ENCODE measurements around the gene ZNF292. TPM values are rescaled to one million over a fixed set of nuclear protein-coding genes. Genes with fewer than 3 reads are reported as not detected.
A peak's percentile ranks its signal among the peaks of the same experiment; 100 is the strongest.
"Not testable (repeated sequence)": the region's sequence is repeated elsewhere in the genome, so short reads cannot be mapped to it uniquely, and the experiment has no call there.

ZNF292 gene
- total RNA-seq, 2 donors from 2014 or later: 88.3 to 103 TPM

DNA sequence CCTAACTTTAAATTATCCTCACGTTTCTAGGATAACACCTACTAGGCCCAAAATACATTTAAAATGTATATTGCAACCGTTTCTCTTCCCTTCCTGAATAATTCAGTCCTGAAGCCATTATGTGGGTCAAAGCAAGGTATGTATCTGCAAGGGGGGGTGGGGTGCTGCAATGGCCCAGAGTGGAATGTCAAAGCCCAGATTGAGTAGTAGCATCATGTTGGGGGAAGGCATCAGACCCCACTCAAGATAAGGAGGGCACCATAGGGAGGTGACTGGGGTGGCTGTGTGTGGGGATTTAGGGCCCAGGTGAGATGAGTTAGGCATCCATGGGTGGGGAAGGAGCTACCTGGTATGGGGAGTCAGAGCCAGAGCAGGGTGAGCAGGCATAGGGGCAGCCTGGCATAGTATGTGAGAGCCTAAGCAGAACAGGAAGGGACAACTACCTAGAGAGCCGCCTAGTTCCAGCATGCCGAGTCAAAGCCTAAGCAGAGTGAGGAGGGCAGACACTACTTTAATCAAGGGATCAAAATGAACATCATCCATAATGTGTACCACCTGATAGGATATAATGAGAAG lies 48.2 kb downstream of the ZNF292 start:
- no peak overlapping the region for H3K4me3 Mint-ChIP-seq
- DNase-seq (no peak), ATAC-seq (peak; percentile 21)
- peak overlapping the region; percentile 67 for H3K27ac Mint-ChIP-seq
- no peaks in the 10 kb centered on the region for H3K9me3 ChIP-seq (ENCODE audit: control insufficient read depth, low read length, poor library complexity, severe bottlenecking)
- peaks cover 57% of the 10 kb centered on the region for H3K4me1 Mint-ChIP-seq
- H3K27me3 Mint-ChIP-seq: no peaks in the 10 kb centered on the region
- peaks cover 2% of the 10 kb centered on the region for H3K36me3 Mint-ChIP-seq (ENCODE audit: low read depth)

- ATAC-seq (no peak), DNase-seq (no peak)
- H3K27ac Mint-ChIP-seq: no peak overlapping the region
- no peak overlapping the region for H3K4me3 Mint-ChIP-seq
- no peaks in the 10 kb centered on the region for H3K9me3 ChIP-seq (ENCODE audit: control insufficient read depth, low read length, poor library complexity, severe bottlenecking)
- peaks cover 2% of the 10 kb centered on the region for H3K36me3 Mint-ChIP-seq (ENCODE audit: low read depth)
- no peaks in the 10 kb centered on the region for H3K27me3 Mint-ChIP-seq
- peaks cover 56% of the 10 kb centered on the region for H3K4me1 Mint-ChIP-seq
Measured at GRCh38 chr6:87209812-87210211, 54.4 kb downstream of the ZNF292 start.

- Mint-ChIP-seq H3K27me3 (no peaks in the 10 kb centered on the region), H3K27ac (no peak overlapping the region)
Measured at GRCh38 chr6:87210979-87211378, 55.6 kb downstream of the ZNF292 start.

DNA sequence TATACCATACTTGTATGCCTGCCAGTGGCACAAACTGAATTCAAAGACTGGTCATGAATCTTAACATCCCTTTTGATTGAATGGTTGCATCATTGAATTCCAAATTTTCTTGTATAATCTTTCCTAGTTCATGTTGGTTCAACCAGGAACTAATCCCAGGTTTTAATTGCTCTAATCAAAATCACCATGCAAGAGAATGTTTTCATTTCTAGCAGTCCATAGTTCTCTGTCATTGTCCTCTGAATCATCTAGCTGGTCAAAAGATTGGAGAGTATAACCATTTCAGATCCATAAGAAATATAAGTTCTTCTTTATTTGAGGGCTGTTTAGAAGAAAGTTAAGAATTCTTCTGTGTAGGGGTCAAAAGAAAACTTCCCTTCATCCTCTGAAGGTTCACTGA lies 57.2 kb downstream of the ZNF292 start:
- no peak for ATAC-seq
- H3K4me1 Mint-ChIP-seq: peaks cover 42% of the 10 kb centered on the region

More at GRCh38 chr6:87210979-87211378, 55.6 kb downstream of the ZNF292 start:
- Mint-ChIP-seq H3K4me1 (peaks cover 53% of the 10 kb centered on the region), H3K36me3 (ENCODE audit: low read depth) (peaks cover 2% of the 10 kb centered on the region), H3K4me3 (no peak overlapping the region)
- ATAC-seq: no peak
- no peaks in the 10 kb centered on the region for H3K9me3 ChIP-seq (ENCODE audit: control insufficient read depth, low read length, poor library complexity, severe bottlenecking)
- no peak for DNase-seq

DNA sequence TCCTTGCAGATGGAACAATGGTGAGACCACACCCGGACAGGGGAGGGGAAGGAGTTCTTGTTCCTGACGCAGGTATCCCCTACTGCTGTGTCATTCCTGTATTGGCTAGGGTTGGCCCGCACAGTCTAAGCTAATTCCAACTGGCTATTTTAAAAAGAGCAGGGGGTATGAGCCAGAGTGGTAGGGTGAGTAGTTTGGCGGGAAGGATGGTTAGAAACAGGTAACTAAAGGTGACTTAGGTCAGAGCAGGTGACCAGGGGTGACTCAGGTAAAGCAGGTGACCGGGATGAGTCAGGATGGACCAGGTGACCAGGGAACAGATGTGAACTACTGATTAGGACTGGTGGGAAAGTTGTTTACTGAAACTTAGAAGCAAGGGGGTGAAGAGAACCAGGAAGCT lies 58.0 kb downstream of the ZNF292 start:
- Mint-ChIP-seq H3K4me1 (peaks cover 36% of the 10 kb centered on the region), H3K27me3 (no peaks in the 10 kb centered on the region), H3K27ac (peak overlapping the region; percentile 77), H3K4me3 (no peak overlapping the region), H3K36me3 (ENCODE audit: low read depth) (no peaks in the 10 kb centered on the region)
- H3K9me3 ChIP-seq (ENCODE audit: control insufficient read depth, low read length, poor library complexity, severe bottlenecking): no peaks in the 10 kb centered on the region
- ATAC-seq (no peak), DNase-seq (no peak)

More for the DNA sequence above, 57.2 kb downstream of the ZNF292 start:
- Mint-ChIP-seq H3K36me3 (ENCODE audit: low read depth) (no peaks in the 10 kb centered on the region), H3K27me3 (no peaks in the 10 kb centered on the region), H3K27ac (peak overlapping the region; percentile 77), H3K4me3 (no peak overlapping the region)
- DNase-seq: no peak
- no peaks in the 10 kb centered on the region for H3K9me3 ChIP-seq (ENCODE audit: control insufficient read depth, low read length, poor library complexity, severe bottlenecking)

DNA sequence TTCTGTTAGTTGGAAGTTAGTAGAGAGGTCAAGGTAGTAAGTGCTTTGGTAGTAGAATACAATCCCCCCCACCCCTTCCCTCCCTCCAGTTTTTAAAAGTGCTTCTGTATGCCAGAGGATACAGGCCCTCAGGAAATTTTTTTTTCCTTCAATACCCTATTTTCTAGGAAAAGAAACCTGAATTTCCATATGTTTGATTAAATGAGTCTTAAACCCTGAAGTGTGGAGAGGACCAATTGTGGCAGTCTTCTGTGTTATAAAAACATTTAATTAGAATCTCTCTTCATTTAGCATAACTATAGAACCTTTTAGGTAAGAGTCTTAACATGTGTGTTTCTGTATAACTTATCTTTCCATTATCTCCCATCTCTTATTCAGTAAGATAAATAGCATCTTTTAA lies 59.5 kb downstream of the ZNF292 start:
- peaks cover 3% of the 10 kb centered on the region for H3K36me3 Mint-ChIP-seq (ENCODE audit: low read depth)
- H3K9me3 ChIP-seq (ENCODE audit: control insufficient read depth, low read length, poor library complexity, severe bottlenecking): no peaks in the 10 kb centered on the region
- ATAC-seq (no peak), DNase-seq (no peak)
- H3K4me3 Mint-ChIP-seq: no peak overlapping the region
- H3K4me1 Mint-ChIP-seq: peaks cover 30% of the 10 kb centered on the region
- H3K27me3 Mint-ChIP-seq: no peaks in the 10 kb centered on the region
- no peak overlapping the region for H3K27ac Mint-ChIP-seq

- H3K36me3 Mint-ChIP-seq (ENCODE audit: low read depth): peaks cover 16% of the 10 kb centered on the region
Measured at GRCh38 chr6:87220997-87221396, 65.6 kb downstream of the ZNF292 start.

DNA sequence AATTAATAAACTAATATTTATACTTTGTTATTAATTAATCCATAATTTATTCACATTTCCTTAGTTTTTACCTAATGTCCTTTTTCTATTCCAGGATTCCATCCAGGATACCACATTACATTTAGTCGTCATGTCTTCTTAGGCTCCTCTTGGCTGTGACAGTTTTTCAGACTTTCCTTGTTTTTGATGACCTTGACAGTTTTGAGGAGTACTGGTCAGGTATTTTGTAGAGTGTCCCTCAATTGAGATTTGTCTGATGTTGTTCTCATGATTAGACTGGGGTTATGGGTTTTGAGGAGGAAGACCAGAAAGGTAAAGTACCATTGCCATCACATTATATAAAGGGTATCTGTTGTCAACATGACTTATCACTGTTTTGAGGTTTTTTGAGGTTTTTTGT lies 67.3 kb downstream of the ZNF292 start:
- DNase-seq (no peak), ATAC-seq (no peak)
- H3K9me3 ChIP-seq (ENCODE audit: control insufficient read depth, low read length, poor library complexity, severe bottlenecking): no peaks in the 10 kb centered on the region
- H3K27me3 Mint-ChIP-seq: no peaks in the 10 kb centered on the region
- peaks cover 16% of the 10 kb centered on the region for H3K36me3 Mint-ChIP-seq (ENCODE audit: low read depth)
- H3K27ac Mint-ChIP-seq: no peak overlapping the region
- peak overlapping the region; percentile 8 for H3K4me3 Mint-ChIP-seq
- peaks cover 12% of the 10 kb centered on the region for H3K4me1 Mint-ChIP-seq

More at GRCh38 chr6:87220997-87221396, 65.6 kb downstream of the ZNF292 start:
- DNase-seq (no peak), ATAC-seq (no peak)
- H3K9me3 ChIP-seq (ENCODE audit: control insufficient read depth, low read length, poor library complexity, severe bottlenecking): no peaks in the 10 kb centered on the region
- H3K27ac Mint-ChIP-seq: peak overlapping the region; percentile 43
- no peak overlapping the region for H3K4me3 Mint-ChIP-seq
- peaks cover 10% of the 10 kb centered on the region for H3K4me1 Mint-ChIP-seq
- H3K27me3 Mint-ChIP-seq: no peaks in the 10 kb centered on the region

GRCh38 chr6:87224971-87225370 lies 69.6 kb downstream of the ZNF292 start:
- ATAC-seq (no peak), DNase-seq (no peak)
- no peaks in the 10 kb centered on the region for H3K9me3 ChIP-seq (ENCODE audit: control insufficient read depth, low read length, poor library complexity, severe bottlenecking)
- peak overlapping the region; percentile 62 for H3K27ac Mint-ChIP-seq
- H3K4me1 Mint-ChIP-seq: peaks cover 15% of the 10 kb centered on the region
- peak overlapping the region; percentile 55 for H3K4me3 Mint-ChIP-seq
- peaks cover 18% of the 10 kb centered on the region for H3K36me3 Mint-ChIP-seq (ENCODE audit: low read depth)
- no peaks in the 10 kb centered on the region for H3K27me3 Mint-ChIP-seq

DNA sequence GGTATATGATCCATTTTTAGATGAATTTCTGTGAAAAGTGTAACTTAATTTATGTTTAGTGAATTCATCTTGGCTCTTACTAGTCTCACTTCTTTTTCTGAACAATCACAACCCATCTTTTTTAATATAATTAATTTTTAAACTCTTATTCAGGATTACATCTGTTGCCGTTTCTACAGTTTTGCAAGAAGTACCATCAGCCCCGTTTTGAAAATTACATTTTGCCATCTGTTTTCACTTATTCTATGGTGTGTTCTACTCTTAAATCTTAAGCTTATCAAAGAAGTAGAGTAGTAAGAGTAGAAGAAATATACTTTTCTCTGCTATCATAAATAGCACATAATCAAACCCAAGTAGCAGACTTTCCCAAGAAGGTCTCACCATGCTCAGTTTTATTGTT lies 70.1 kb downstream of the ZNF292 start:
- H3K27ac Mint-ChIP-seq: peak overlapping the region; percentile 62

DNA sequence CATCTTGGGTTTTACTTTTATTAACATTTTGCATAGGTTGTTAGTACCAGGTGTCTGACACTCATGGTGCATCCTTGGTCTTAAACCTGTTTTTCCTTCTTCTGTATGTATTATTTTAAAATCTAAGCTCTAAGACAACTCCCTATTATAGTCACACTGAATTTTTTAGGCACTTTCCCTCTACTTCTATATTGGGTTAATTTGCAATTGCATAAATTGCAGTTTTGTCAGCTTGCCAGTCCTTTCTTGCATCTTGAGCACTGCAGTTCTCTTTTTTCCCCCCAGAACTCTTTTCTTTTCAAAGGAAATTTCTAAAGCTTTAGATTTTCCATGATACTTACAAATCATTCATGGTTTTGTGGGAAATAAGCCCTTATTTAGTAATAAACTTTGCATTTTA lies 70.6 kb downstream of the ZNF292 start:
- ATAC-seq (no peak), DNase-seq (no peak)
- no peaks in the 10 kb centered on the region for H3K9me3 ChIP-seq (ENCODE audit: control insufficient read depth, low read length, poor library complexity, severe bottlenecking)
- H3K27me3 Mint-ChIP-seq: no peaks in the 10 kb centered on the region
- peak overlapping the region; percentile 62 for H3K27ac Mint-ChIP-seq
- H3K4me3 Mint-ChIP-seq: no peak overlapping the region
- H3K36me3 Mint-ChIP-seq (ENCODE audit: low read depth): peaks cover 19% of the 10 kb centered on the region
- H3K4me1 Mint-ChIP-seq: peaks cover 18% of the 10 kb centered on the region

More for the DNA sequence above, 70.1 kb downstream of the ZNF292 start:
- DNase-seq (no peak), ATAC-seq (no peak)
- H3K36me3 Mint-ChIP-seq (ENCODE audit: low read depth): peaks cover 19% of the 10 kb centered on the region
- H3K4me1 Mint-ChIP-seq: peaks cover 16% of the 10 kb centered on the region
- no peaks in the 10 kb centered on the region for H3K9me3 ChIP-seq (ENCODE audit: control insufficient read depth, low read length, poor library complexity, severe bottlenecking)
- no peaks in the 10 kb centered on the region for H3K27me3 Mint-ChIP-seq
- H3K4me3 Mint-ChIP-seq: no peak overlapping the region

- ATAC-seq: no peak
- DNase-seq: no peak
- Mint-ChIP-seq H3K4me1 (peaks cover 17% of the 10 kb centered on the region), H3K36me3 (ENCODE audit: low read depth) (peaks cover 5% of the 10 kb centered on the region), H3K27ac (peak overlapping the region; percentile 68), H3K27me3 (no peaks in the 10 kb centered on the region), H3K4me3 (no peak overlapping the region)
- no peaks in the 10 kb centered on the region for H3K9me3 ChIP-seq (ENCODE audit: control insufficient read depth, low read length, poor library complexity, severe bottlenecking)
Measured at GRCh38 chr6:87230801-87231200, 75.4 kb downstream of the ZNF292 start.

GRCh38 chr6:87237804-87238203 lies 82.4 kb downstream of the ZNF292 start:
- Mint-ChIP-seq H3K36me3 (ENCODE audit: low read depth) (no peaks in the 10 kb centered on the region), H3K27me3 (no peaks in the 10 kb centered on the region), H3K4me3 (no peak overlapping the region), H3K4me1 (peaks cover 5% of the 10 kb centered on the region), H3K27ac (no peak overlapping the region)
- DNase-seq: no peak
- H3K9me3 ChIP-seq (ENCODE audit: control insufficient read depth, low read length, poor library complexity, severe bottlenecking): no peaks in the 10 kb centered on the region
- ATAC-seq: peak; percentile 68

- H3K27me3 Mint-ChIP-seq; ATAC-seq; H3K36me3 Mint-ChIP-seq (ENCODE audit: low read depth); H3K4me3 Mint-ChIP-seq; DNase-seq; H3K9me3 ChIP-seq (ENCODE audit: control insufficient read depth, low read length, poor library complexity, severe bottlenecking); H3K4me1 Mint-ChIP-seq; H3K27ac Mint-ChIP-seq: not testable (repeated sequence)
Measured at GRCh38 chr6:87239098-87239635, 83.8 kb downstream of the ZNF292 start.

Measured in T-helper 17 cell (primary cell).